ENCODE measurements around the gene ACTN4. TPM values are rescaled to one million over a fixed set of nuclear protein-coding genes. Genes with fewer than 3 reads are reported as not detected.
A peak's percentile ranks its signal among the peaks of the same experiment; 100 is the strongest.

ACTN4 gene
- total and polyA plus RNA-seq, 10 of the 15 experiments (the other 5 are each of a cell fraction or from before 2014, with no cell fraction given) = 2.4 to 293 (median 72.5) TPM

- no peak for TF ChIP-seq ZBTB4 (CRISPR knock-in tag; IDR thresholded peaks at IDR 0.05)
- no peak for TF ChIP-seq EP300 (IDR thresholded peaks at IDR 0.05; ENCODE audit: borderline replicate concordance in 1 of 2, control insufficient read depth in 1 of 2, low read depth in 2 of 2, low read length in 2 of 2)
- TF ChIP-seq POLR2A (IDR thresholded peaks at IDR 0.05; ENCODE audit: low read depth, low read length) = peak; percentile 61
- TF ChIP-seq RB1 (IDR thresholded peaks at IDR 0.05; ENCODE audit: borderline replicate concordance) = no peak
- TF ChIP-seq NFYB (IDR thresholded peaks at IDR 0.05; ENCODE audit: insufficient read depth, low read depth, low read length) = no peak
- TF ChIP-seq ZNF207 (IDR thresholded peaks at IDR 0.05; ENCODE audit: borderline replicate concordance) = no peak
- TF ChIP-seq RUNX3 (IDR thresholded peaks at IDR 0.05; ENCODE audit: low read length) = peak; percentile 61
- TF ChIP-seq KAT2A (conservative IDR thresholded peaks at IDR 0.05; ENCODE audit: control insufficient read depth, low read depth, low read length) = no peak
- TF ChIP-seq IKZF1 (conservative IDR thresholded peaks at IDR 0.05) = peak; percentile 50
- no peak for TF ChIP-seq ZBTB40 (IDR thresholded peaks at IDR 0.05; ENCODE audit: borderline replicate concordance)
- no peak for TF ChIP-seq RAD21 (IDR thresholded peaks at IDR 0.05; ENCODE audit: insufficient read depth, low read depth, low read length)
- no peak for TF ChIP-seq KDM1A (IDR thresholded peaks at IDR 0.05; ENCODE audit: borderline replicate concordance)
- TF ChIP-seq FOS (IDR thresholded peaks at IDR 0.05; ENCODE audit: borderline replicate concordance, extremely low read depth, insufficient read length) = no peak
- no peak for TF ChIP-seq SREBF1 (IDR thresholded peaks at IDR 0.05; ENCODE audit: low read length)
- TF ChIP-seq TAF1 (IDR thresholded peaks at IDR 0.05; ENCODE audit: borderline replicate concordance, low read depth, low read length) = no peak
- no peak for TF ChIP-seq JUNB (IDR thresholded peaks at IDR 0.05)
- TF ChIP-seq YBX1 (IDR thresholded peaks at IDR 0.05) = no peak
- peak; percentile 65 for TF ChIP-seq CREB1 (IDR thresholded peaks at IDR 0.05; ENCODE audit: low read depth)
- no peak for TF ChIP-seq MXI1 (IDR thresholded peaks at IDR 0.05; ENCODE audit: low read depth, low read length)
- TF ChIP-seq NR2C2 (IDR thresholded peaks at IDR 0.05; ENCODE audit: borderline replicate concordance, control insufficient read depth, insufficient read length, low read depth) = no peak
- TF ChIP-seq HCFC1 (IDR thresholded peaks at IDR 0.05; ENCODE audit: low read length) = no peak
- no peak for TF ChIP-seq ATF3 (IDR thresholded peaks at IDR 0.05; ENCODE audit: borderline replicate concordance, extremely low read depth, low read depth, low read length)
- TF ChIP-seq STAT3 (IDR thresholded peaks at IDR 0.05; ENCODE audit: low read depth, low read length) = no peak
- TF ChIP-seq DPF2 (IDR thresholded peaks at IDR 0.05) = no peak
- peak; percentile 61 for TF ChIP-seq EED (IDR thresholded peaks at IDR 0.05; ENCODE audit: low read depth)
- peak; percentile 43; the same call in 1 of the 2 replicates for TF ChIP-seq CREM (IDR thresholded peaks at IDR 0.05; ENCODE audit: low read depth)
- no peak for TF ChIP-seq SMC3 (IDR thresholded peaks at IDR 0.05; ENCODE audit: borderline replicate concordance, low read length)
Observed at GRCh38 chr19:38686530-38686888, 39.1 kb downstream of the ACTN4 start (continued).

Measured in GM12878 (cell line).